ENCODE results near the gene GTPBP2.
"Not testable (repeated sequence)": the region's sequence is repeated elsewhere in the genome, so short reads cannot be mapped to it uniquely, and the experiment has no call there.

Gene GTPBP2

GRCh38 chr6:43658161-43658560 lies 29.1 kb upstream of the GTPBP2 start:
- DNase-seq = no peak

DNA sequence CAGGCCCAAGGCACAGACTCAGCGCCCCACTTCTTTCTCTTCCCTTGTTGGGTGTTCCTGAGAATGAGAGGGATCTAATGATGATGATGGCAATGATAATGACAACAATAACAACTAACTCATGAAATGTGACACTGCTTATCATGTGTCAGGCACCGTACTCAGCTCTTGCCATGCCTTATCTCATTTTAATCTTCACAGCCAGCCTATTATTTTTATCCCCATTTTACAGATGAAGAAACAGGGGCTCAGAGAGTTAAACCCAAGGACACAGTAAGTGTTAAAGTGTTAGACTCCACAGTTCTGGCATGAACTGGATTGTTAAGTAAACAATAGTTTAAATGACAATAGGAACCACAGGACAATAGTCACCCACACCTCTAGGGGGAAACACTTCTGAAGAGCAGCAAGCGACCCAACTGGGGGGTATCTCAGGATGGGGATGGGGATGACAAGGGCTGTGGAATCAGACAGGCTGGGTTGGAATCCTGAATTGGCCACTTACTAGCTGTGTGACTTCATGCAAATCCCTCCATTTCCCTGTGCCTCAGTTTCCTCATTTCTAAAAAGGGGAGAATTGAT lies 28.2 kb upstream of the GTPBP2 start:
- no peak for DNase-seq

GRCh38 chr6:43652822-43653221 lies 23.8 kb upstream of the GTPBP2 start:
- not testable (repeated sequence) for DNase-seq

DNA sequence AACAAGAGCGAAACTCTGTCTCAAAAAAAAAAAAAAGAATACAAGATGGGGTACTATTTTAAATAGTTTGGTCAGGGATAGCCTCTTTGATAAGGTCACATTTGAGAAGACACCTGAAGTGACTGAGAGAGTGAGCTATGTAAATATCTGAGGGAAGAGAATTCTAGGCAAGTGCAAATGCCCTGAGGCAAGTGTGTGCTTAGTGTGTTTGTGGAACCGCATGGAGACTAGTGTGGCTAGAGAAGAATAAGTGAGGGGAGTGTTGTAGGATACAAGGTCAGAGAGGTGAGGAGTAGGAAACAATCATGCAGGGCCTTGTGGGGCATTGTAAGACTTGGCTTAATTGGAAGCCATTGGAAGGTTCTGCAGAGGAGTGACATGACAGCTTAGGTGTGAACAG lies 19.2 kb upstream of the GTPBP2 start:
- DNase-seq = no peak

- no peak for DNase-seq
These were observed 18.5 kb upstream of the GTPBP2 start for GRCh38 chr6:43647613-43648012.

GRCh38 chr6:43645613-43645964 lies 16.5 kb upstream of the GTPBP2 start:
- DNase-seq = no peak

- peak; percentile 65 to 77 for DNase-seq
These were observed 16.0 kb upstream of the GTPBP2 start, which contains the start of gene RSPH9 for GRCh38 chr6:43644940-43645612. RSPH9 (plus strand) TSS chr6:43645036; CDS start chr6:43645099, 63 bp downstream.

GRCh38 chr6:43639984-43640800 lies 11.1 kb upstream of the GTPBP2 start:
- DNase-seq = no peak

- no peak for DNase-seq
These were observed 7.2 kb upstream of the GTPBP2 start for GRCh38 chr6:43636308-43636659.

DNA sequence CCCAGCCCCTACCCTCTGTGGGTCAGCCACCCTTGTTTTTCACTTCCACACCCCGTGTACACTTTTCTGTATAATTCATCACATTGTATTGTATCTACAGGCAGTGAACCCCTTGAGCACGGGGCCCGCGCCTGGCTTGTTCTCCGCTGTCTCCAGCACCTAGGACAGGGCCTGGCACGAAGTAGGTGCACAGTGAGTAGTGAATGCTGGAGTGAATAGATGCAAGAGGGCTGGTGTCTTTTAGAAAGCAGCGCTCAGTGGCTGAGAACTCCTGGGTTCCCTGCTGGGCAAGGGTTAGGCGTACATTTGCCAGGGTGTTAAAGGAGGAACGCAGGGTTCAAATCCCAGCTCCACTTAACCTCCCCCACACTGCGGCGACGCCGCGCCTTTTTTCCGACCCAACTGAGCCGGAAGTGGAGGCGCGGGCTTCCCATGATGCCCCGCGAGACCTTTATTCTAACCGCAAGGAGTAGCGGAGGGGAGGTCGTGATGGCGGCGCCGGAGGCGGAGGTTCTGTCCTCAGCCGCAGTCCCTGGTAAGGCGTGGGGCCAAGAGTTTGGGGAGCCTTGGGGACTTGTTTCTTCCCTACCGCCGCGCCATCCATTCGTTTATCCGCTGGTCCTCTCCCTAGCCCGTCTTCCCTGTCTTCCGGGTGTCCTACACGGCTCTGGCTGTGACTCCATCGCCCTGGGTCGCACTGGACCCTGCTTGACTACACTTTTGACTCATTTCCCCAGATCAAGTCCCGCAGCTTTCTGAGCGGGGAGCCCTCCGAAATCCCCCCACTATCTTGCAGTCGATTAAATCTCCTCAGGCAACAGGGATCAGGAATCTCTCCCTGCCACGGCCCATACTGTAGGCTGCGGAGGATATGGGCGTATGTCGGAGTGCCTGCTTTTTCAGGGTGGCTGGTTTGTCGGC lies 6.6 kb upstream of the GTPBP2 start, which contains the start of gene MAD2L1BP:
Gene MAD2L1BP (plus strand): TSS at position 454 of the 921 bp plus-strand sequence. CDS start 36 bp downstream, at position 490.
- DNase-seq = peak; percentile 89 to 90

- DNase-seq = no peak
These were observed 5.7 kb upstream of the GTPBP2 start for GRCh38 chr6:43634702-43635303.

DNA sequence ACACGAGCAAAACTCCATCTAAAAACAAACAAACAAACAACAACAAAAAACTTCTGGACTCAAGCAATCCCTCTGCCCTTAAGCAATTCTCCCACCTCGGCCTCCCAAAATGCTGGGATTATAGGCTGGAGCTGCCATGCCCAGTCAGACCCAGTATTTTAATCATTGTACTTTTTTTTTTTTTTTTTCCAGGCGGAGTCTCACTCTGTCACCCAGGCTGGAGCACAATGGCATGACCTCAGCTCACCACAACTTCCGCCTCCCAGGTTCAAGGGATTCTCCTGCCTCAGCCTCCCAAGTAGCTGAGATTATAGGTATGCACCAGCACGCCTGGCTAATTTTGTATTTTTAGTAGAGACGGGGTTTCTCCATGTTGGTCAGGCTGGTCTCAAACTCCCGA lies 3.9 kb upstream of the GTPBP2 start:
- not testable (repeated sequence) for DNase-seq

DNA sequence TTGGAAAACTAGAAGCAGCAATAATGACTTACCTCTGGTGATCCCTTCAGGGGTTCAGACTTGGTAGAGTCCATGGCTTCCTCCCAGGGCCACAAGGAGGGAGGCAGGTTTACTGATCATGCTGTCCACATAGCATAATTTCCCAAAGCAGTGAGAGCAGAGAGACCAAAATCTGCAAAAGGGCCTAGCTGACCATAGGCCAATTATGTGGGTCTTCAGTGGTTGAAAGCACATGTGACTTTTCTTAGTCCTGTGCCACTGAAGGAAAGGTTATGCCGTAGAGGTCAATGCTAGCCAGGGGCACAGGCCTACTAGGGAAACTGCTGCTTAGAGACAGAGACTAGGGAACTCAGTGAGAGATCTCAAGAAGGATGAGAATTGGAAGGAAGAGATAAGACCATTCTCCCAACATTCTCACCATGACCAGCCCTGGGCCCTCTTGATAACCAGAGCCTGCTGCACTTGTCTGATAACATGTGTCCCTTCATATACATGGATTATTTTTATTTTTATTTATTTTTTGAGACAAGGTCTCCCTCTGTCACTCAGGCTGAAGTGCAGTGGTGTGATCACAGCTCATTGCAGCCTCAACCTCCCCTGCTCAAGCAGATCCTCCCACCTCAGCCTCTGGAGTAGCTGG lies 2.0 kb upstream of the GTPBP2 start:
- no peak for DNase-seq

DNA sequence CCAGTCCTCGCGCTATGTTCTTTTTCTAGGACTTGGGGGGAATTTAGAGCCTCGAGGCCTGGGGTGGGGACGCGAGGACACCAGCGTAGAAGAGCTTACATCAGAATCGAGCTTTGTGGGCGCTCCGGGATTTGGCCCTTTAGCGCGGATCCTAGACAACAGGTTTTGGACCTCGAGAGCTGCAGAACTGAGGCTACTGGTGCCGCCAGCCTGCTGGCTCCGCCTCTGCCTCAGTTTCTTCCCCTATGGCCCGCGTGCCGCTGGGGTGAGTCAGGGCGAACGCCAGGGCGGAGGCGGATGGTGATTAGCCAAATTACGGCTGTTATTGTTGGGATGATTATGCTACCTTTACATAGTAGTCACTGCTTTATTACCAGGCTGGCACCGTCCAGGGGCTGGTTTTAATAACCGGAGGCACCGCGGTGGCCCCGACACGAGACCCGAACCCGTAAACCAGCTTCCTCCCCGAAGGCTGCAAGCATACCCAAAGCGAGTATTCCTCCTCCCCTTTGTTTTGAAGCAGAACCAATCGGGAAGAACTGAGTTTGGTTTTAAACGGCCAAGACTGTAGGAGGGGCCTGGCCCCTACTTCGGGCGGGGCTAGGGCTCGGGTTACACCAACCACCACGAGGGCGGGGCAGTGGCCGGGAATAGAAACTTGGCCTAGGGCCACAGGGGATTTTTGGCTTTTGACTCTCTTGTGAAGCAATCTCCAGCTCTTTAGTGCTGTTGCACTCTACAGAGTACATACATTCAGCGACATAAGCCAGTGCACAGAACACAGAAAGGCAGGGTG lies 639 bp upstream of the GTPBP2 start:
- DNase-seq = peak; percentile 88 to 91

GRCh38 chr6:43628393-43629103 lies 516 bp downstream of the GTPBP2 start:
- DNase-seq = peak; percentile 62 to 63

GRCh38 chr6:43627008-43627825 lies 1.8 kb downstream of the GTPBP2 start:
- no peak for DNase-seq

DNA sequence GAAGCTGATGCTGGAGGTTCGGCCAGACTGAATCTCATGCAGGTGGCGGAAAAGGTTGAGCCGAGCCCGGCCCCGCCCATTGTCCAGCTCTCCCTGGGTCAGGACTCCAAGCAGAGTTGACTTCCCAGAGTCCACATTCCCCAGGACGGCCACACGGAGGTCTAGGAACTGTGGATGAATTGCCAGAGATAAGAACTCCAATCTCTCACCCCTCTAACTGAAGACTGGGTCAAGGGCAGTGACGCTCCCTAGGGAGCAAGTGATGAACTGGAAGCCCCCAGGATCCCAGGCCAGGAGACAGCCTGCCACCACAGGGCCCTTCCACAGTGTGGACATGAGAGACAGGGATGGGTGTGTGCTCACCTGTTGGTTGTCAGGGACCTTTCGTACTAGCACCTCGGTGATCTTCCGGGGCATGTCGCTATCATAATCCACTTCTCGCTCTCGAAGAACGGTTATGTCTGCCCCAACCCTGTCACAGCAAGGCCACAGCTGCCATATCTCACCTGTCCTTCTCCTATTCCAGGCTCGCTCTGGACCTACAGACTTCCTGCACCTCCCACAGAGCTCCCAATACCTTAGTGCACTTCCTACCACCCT lies 3.6 kb downstream of the GTPBP2 start:
- DNase-seq = no peak

GRCh38 chr6:43624786-43625288 lies 4.2 kb downstream of the GTPBP2 start:
- DNase-seq = no peak
